Activated CD8-positive, alpha-beta T cell treated with anti-CD3 and anti-CD28 coated beads for 36 hours (primary cell): ENCODE data around the gene TUBB4B. TPM values are rescaled to one million over a fixed set of nuclear protein-coding genes. Genes with fewer than 3 reads are reported as not detected.

Experiments used
- ATAC-seq: fragments of 200-7000 bp; cut with Tn5 transposase; one replicate; pipeline ENCODE4 v1.10.0; 2021; ENCODE audit warnings: mild to moderate bottlenecking, moderate library complexity
- CTCF ChIA-PET: fragments of 350-600 bp; sonication (Branson Sonifier 250); formaldehyde crosslinking; loops from one replicate; lab custom pipeline; 2021; ENCODE audit warnings: antibody characterized with exemption; lab: Charles Lee
- POLR2A ChIA-PET: fragments of 350-600 bp; sonication (Branson Sonifier 250); formaldehyde crosslinking; loops from one replicate; lab custom pipeline; 2021; ENCODE audit warnings: antibody characterized with exemption; lab: Charles Lee
- DNase-seq: peaks from one replicate; pipeline ENCODE4 v3.0.0-alpha.2; 2020
- H3K27ac Mint-ChIP-seq: one replicate; pipeline ENCODE4 v1.8.0; 2021; ENCODE audit warnings: mild to moderate bottlenecking, mixed read lengths
- H3K27me3 Mint-ChIP-seq: one replicate; pipeline ENCODE4 v1.8.0; 2021; ENCODE audit warnings: mixed read lengths
- H3K36me3 Mint-ChIP-seq: one replicate; pipeline ENCODE4 v1.8.0; 2021; ENCODE audit warnings: low read depth, mixed read lengths
- H3K4me1 Mint-ChIP-seq: one replicate; pipeline ENCODE4 v1.8.0; 2021; ENCODE audit warnings: low read depth, mixed read lengths
- H3K4me3 Mint-ChIP-seq: one replicate; pipeline ENCODE4 v1.8.0; 2021; ENCODE audit warnings: mild to moderate bottlenecking, moderate library complexity, mixed read lengths
- H3K9me3 Mint-ChIP-seq: one replicate; pipeline ENCODE4 v1.8.0; 2021; ENCODE audit warnings: mixed read lengths
- CTCF ChIP-seq: fragments of 200-600 bp; IDR thresholded peaks from one replicate; pipeline ENCODE4 v1.8.0; 2022; ENCODE audit warnings: antibody characterized with exemption, mild to moderate bottlenecking
- intact Hi-C: fragments of 100-400 bp; cut with micrococcal nuclease; formaldehyde crosslinking; loops from one replicate; pipeline ENCODE4 v1.10.0; 2022
- total RNA-seq, 2 experiments: library from RNA; stranded (reverse); gene quantifications; one replicate each; pipeline ENCODE4 v1.2.3, GENCODE V29; 2021

The TUBB4B gene
- total RNA-seq, 2 experiments from 2014 or later = 228 to 230 TPM

DNA sequence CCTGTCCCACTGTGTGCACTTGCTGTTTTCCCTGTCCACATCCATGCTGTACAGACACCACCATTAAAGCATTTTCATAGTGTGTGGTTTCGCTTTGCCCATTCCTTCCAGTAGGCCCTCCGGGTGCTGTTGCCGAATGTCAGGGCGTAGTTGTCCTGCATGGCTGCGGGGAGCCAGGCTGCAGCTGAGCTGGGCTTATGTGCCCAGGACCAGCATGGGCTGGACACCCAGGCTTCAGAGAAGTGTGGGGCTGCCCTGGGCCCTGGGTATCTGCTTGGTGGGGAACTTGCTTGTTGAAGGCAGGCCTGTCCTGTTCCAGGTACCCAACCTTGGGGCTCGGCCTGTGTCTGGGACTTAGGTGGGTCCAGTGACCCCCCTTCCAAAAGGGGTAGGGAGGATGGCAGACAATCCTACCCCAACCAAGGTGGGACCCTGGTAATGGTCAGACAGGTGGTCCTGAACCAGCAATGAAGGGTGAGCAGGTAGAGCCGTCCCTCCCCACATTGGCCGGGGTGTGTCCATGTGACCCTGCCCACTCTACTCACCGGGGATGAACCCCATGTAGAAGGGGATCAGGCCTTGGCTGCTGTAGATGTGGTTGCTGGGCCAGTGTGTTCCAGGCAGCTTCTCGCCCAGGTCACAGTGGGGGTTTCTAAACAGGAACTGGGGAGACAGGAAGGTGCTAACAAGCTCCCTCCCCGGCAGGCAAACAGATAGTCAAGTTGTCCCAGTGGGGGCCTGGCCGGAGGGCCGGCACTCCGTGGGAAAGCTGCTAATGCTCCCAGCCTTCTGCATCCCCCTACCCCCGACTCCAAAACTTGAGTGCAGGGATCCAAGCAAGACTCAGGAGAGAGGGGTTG lies 2.8 kb downstream of the TUBB4B start:
- no peak for TF ChIP-seq CTCF
- H3K4me1 Mint-ChIP-seq = peaks cover 25% of the 10 kb centered on the region
- CTCF ChIA-PET = interaction anchor here (1.7 kb wide), 1 partner anchor 7 kb away, joined by 6 read pairs; no protein-coding TSS in a partner anchor

DNA sequence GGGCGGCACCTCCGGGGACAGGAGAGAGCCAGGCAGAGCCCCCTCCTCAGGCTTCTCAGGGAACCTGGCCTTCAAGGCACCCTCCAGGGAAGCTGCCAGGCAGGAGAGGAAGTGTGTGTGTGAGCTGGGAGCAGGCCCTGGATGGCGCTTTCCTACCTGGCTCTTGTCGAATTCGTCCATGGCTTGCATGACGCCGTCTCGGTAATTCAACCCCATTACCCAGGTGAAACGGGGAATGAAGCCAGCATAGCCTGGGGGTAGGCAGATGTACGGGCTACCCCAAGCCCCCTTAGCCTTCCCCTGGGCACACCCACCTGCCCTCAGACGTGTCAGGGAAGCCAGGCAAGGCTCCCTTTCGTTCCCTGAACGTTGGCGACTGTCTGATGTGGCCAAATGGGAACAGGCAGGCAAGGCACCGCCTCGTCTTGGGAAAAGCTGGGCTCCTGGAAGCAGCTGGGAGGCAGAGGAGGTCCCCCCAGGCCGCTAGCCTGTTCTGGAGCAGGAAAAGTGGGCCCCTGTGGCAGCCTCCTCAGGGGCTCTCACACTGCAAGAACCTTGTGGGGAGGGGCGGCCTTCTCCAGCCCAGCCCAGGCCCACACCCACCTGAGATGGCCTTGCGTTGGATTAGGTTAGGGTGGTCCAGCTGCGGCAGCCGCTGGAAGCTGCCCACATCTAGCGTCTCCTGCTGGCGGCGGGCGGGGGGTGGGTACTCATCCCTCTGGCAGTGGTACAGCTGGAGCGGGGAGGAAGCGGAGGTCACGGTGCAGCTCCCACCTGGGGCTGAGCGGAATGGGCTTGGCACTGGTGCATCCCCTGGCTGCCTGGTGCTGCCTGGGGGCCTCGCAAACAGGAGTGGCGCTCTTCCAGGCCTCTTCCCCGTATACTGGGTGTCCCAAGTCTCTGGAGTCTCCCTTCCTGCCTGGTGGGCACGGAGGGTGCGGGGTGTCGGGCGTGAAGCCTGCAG lies 3.7 kb downstream of the TUBB4B start:
- no peak for DNase-seq
- no peak overlapping the region for H3K4me3 Mint-ChIP-seq
- ChIA-PET POLR2A (interaction anchor here (1.1 to 7.6 kb wide), 3 partner anchors 9 to 115 kb away, joined by 3 to 113 read pairs (median 3); partner anchors contain the start of genes NELFB and STPG3), CTCF (interaction anchor here (1.0 to 1.7 kb wide), 2 partner anchors 8 to 177 kb away, joined by 3 to 6 read pairs; no protein-coding TSS in a partner anchor)
- H3K27me3 Mint-ChIP-seq = no peaks in the 10 kb centered on the region
- peaks cover 21% of the 10 kb centered on the region for H3K4me1 Mint-ChIP-seq
- ATAC-seq = no peak
- intact Hi-C loops = no loop called here
- peaks cover 25% of the 10 kb centered on the region for H3K36me3 Mint-ChIP-seq
- H3K9me3 Mint-ChIP-seq = no peaks in the 10 kb centered on the region
- no peak overlapping the region for H3K27ac Mint-ChIP-seq
- TF ChIP-seq CTCF = no peak

More for the DNA sequence above, 2.8 kb downstream of the TUBB4B start:
- Mint-ChIP-seq H3K9me3 (no peaks in the 10 kb centered on the region), H3K4me3 (peak overlapping the region; percentile 27), H3K27me3 (no peaks in the 10 kb centered on the region), H3K27ac (no peak overlapping the region), H3K36me3 (peaks cover 27% of the 10 kb centered on the region)
- DNase-seq = no peak
- POLR2A ChIA-PET = interaction anchor here (1.2 to 7.6 kb wide), 2 partner anchors 10 to 114 kb away, joined by 3 to 113 read pairs; partner anchors contain the start of genes NELFB and STPG3
- no peak for ATAC-seq
- intact Hi-C loops = no loop called here

- intact Hi-C loops = no loop called here
- CTCF ChIA-PET = interaction anchor here (1.0 to 1.7 kb wide), 2 partner anchors 9 to 178 kb away, joined by 3 to 6 read pairs; no protein-coding TSS in a partner anchor
These were observed 4.6 kb downstream of the TUBB4B start for GRCh38 chr9:137245450-137246421.

More at GRCh38 chr9:137245450-137246421, 4.6 kb downstream of the TUBB4B start:
- POLR2A ChIA-PET = interaction anchor here (1.1 to 1.4 kb wide), 2 partner anchors 10 kb away, joined by 3 to 4 read pairs; partner anchors contain the start of gene NELFB
- Mint-ChIP-seq H3K27ac (no peak overlapping the region), H3K27me3 (no peaks in the 10 kb centered on the region), H3K4me3 (no peak overlapping the region), H3K9me3 (no peaks in the 10 kb centered on the region), H3K36me3 (peaks cover 25% of the 10 kb centered on the region), H3K4me1 (peaks cover 21% of the 10 kb centered on the region)
- DNase-seq = no peak
- ATAC-seq = no peak
- TF ChIP-seq CTCF = no peak
